Panc1 (cell line): ENCODE data around the gene USP44. TPM values are rescaled to one million over a fixed set of nuclear protein-coding genes. Genes with fewer than 3 reads are reported as not detected.

Experiments
- ATAC-seq: fragments of 200-7000 bp; cut with Tn5 transposase; 2 replicates; pipeline ENCODE4 v1.9.1; 2020; ENCODE audit warnings: mild to moderate bottlenecking, moderate library complexity
- BruUV-seq: library from RNA; stranded (reverse); fragments of 400-500 nt; replicated peaks from 2 replicates; lab custom pipeline; 2021; lab: Mats Ljungman, UMichigan
- CTCF ChIA-PET: fragments of 300-600 bp; sonication (Branson Sonifier 250); formaldehyde crosslinking; loops from one replicate; lab custom pipeline; 2022; ENCODE audit warnings: antibody characterized with exemption; lab: Charles Lee
- POLR2A ChIA-PET: fragments of 300-600 bp; sonication (Branson Sonifier 250); formaldehyde crosslinking; loops from one replicate; lab custom pipeline; 2022; ENCODE audit warnings: antibody characterized with exemption; lab: Charles Lee
- DNase-seq: peaks from one replicate; pipeline ENCODE4 v3.0.0-alpha.2; 2010; ENCODE audit warnings: low read depth, low spot score
- H3K27ac ChIP-seq: 2 replicates; pipeline ENCODE4 v1.5.1; 2011; ENCODE audit warnings: mild to moderate bottlenecking, low read length, inconsistent platforms
- H3K27me3 ChIP-seq: fragments of 200-500 bp; sonication (Bioruptor generic); 2 replicates; pipeline ENCODE4 v1.6.0; 2014; ENCODE audit warnings: low read length, inconsistent platforms; ENCODE audit not compliant: control insufficient read depth, insufficient read depth
- H3K36me3 ChIP-seq: fragments of 200-500 bp; sonication (Bioruptor generic); 2 replicates; pipeline ENCODE4 v1.5.1; 2014; ENCODE audit warnings: inconsistent platforms, mild to moderate bottlenecking, low read length, moderate library complexity; ENCODE audit not compliant: control insufficient read depth, insufficient read depth
- H3K4me1 ChIP-seq: 2 replicates; pipeline ENCODE4 v1.5.1; 2011; ENCODE audit warnings: inconsistent platforms, mild to moderate bottlenecking, low read length, moderate library complexity; ENCODE audit not compliant: control insufficient read depth, insufficient read depth
- H3K4me3 ChIP-seq, 2 experiments: 2 replicates each; pipeline ENCODE4 v1.5.1; 2011 to 2012; ENCODE audit warnings: low read depth in 2 of 2, low read length in 2 of 2, mild to moderate bottlenecking in 2 of 2, inconsistent platforms in 1 of 2, moderate library complexity in 1 of 2
- H3K9me3 ChIP-seq: fragments of 200-500 bp; sonication (Bioruptor generic); 2 replicates; pipeline ENCODE4 v1.5.1; 2014; ENCODE audit warnings: low read depth, mild to moderate bottlenecking, inconsistent platforms, low read length, moderate library complexity; ENCODE audit not compliant: control insufficient read depth, insufficient read depth
- CTCF ChIP-seq: fragments of 450-650 bp; IDR thresholded peaks from 2 replicates; pipeline ENCODE4 v1.5.1; 2017; ENCODE audit warnings: mild to moderate bottlenecking
- POLR2AphosphoS5 ChIP-seq: IDR thresholded peaks from 2 replicates; pipeline ENCODE4 v1.6.1; 2012; ENCODE audit warnings: mild to moderate bottlenecking, low read depth, low read length, moderate library complexity
- SIN3A ChIP-seq: IDR thresholded peaks from 2 replicates; pipeline ENCODE4 v1.6.1; 2012; ENCODE audit warnings: low read depth, mild to moderate bottlenecking, low read length, moderate library complexity, borderline replicate concordance; ENCODE audit not compliant: insufficient read depth
- TCF7L2 ChIP-seq: IDR thresholded peaks from 2 replicates; pipeline ENCODE4 v1.6.1; 2011; ENCODE audit warnings: mild to moderate bottlenecking, low read depth, low read length, inconsistent platforms
- in situ Hi-C: cut with HindIII; loops from 2 replicates; pipeline ENCODE4 v1.10.0; 2016; ENCODE audit warnings: low sequenced_read_pairs, low pct_unique_long_range_greater_than_20kb
- intact Hi-C: fragments of 100-400 bp; cut with micrococcal nuclease; formaldehyde crosslinking; loops from one replicate; pipeline ENCODE4 v1.10.0; 2022; ENCODE audit not compliant: unreplicated experiment
- total RNA-seq: library from RNA; stranded (reverse); gene quantifications from one replicate; pipeline ENCODE4 v1.2.1, GENCODE V29; 2021; ENCODE audit not compliant: unreplicated experiment
- TF ChIP-seq, protein P1 (sequence below), 2 experiments: IDR thresholded peaks; 2 replicates each; pipeline ENCODE4 v1.6.1; 2011 to 2012; ENCODE audit warnings: low read depth in 2 of 2, control low read depth in 1 of 2, low read length in 1 of 2, mild to moderate bottlenecking in 1 of 2, moderate library complexity in 1 of 2; ENCODE audit not compliant: insufficient read depth in 1 of 2

Gene USP44
- total RNA-seq, 1 experiment from 2014 or later, result 0.10 TPM

GRCh38 chr12:95551913-95552516 is 739 bp upstream of the USP44 start:
- in situ Hi-C loops, result no loop called here
- POLR2A ChIA-PET, result interaction anchor here (0.6 kb wide), 1 partner anchor 226 kb away, joined by 14 read pairs; no protein-coding TSS in a partner anchor
- Histone ChIP-seq H3K27ac (no peak overlapping the region), H3K4me3 (no peak overlapping the region), H3K27me3 (peaks cover 8% of the 10 kb centered on the region; the same call in 1 of the 2 replicates), H3K4me1 (no peaks in the 10 kb centered on the region), H3K9me3 (peaks cover 6% of the 10 kb centered on the region; the same call in 1 of the 2 replicates), H3K36me3 (no peaks in the 10 kb centered on the region)
- TF ChIP-seq, protein P1, sequence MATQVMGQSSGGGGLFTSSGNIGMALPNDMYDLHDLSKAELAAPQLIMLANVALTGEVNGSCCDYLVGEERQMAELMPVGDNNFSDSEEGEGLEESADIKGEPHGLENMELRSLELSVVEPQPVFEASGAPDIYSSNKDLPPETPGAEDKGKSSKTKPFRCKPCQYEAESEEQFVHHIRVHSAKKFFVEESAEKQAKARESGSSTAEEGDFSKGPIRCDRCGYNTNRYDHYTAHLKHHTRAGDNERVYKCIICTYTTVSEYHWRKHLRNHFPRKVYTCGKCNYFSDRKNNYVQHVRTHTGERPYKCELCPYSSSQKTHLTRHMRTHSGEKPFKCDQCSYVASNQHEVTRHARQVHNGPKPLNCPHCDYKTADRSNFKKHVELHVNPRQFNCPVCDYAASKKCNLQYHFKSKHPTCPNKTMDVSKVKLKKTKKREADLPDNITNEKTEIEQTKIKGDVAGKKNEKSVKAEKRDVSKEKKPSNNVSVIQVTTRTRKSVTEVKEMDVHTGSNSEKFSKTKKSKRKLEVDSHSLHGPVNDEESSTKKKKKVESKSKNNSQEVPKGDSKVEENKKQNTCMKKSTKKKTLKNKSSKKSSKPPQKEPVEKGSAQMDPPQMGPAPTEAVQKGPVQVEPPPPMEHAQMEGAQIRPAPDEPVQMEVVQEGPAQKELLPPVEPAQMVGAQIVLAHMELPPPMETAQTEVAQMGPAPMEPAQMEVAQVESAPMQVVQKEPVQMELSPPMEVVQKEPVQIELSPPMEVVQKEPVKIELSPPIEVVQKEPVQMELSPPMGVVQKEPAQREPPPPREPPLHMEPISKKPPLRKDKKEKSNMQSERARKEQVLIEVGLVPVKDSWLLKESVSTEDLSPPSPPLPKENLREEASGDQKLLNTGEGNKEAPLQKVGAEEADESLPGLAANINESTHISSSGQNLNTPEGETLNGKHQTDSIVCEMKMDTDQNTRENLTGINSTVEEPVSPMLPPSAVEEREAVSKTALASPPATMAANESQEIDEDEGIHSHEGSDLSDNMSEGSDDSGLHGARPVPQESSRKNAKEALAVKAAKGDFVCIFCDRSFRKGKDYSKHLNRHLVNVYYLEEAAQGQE (IDR thresholded peaks at IDR 0.05; ENCODE audit: insufficient read depth in 1 of 2, low read depth in 2 of 2, low read length in 1 of 2), result no peak
- TF ChIP-seq TCF7L2, result no peak
- no peak for TF ChIP-seq SIN3A
- no peak for TF ChIP-seq POLR2AphosphoS5
- TF ChIP-seq CTCF, result no peak
- CTCF ChIA-PET, result interaction anchor here (0.7 kb wide), 1 partner anchor 23 kb away, joined by 3 read pairs; no protein-coding TSS in a partner anchor
- no TSS peak for BruUV-seq
- DNase-seq, result no peak
- ATAC-seq, result no peak
- intact Hi-C loops, result no loop called here

- DNase-seq (no peak), ATAC-seq (no peak)
- Histone ChIP-seq H3K4me1 (no peaks in the 10 kb centered on the region), H3K9me3 (peaks cover 6% of the 10 kb centered on the region; the same call in 1 of the 2 replicates), H3K27me3 (peaks cover 12% of the 10 kb centered on the region; the same call in 1 of the 2 replicates), H3K4me3 (no peak overlapping the region), H3K27ac (no peak overlapping the region), H3K36me3 (no peaks in the 10 kb centered on the region)
- TF ChIP-seq CTCF (no peak), POLR2AphosphoS5 (no peak), TCF7L2 (no peak), SIN3A (no peak)
- TF ChIP-seq, protein P1 (IDR thresholded peaks at IDR 0.05; ENCODE audit: insufficient read depth in 1 of 2, low read depth in 2 of 2, low read length in 1 of 2), result no peak
- POLR2A ChIA-PET, result no interaction called here
- intact Hi-C loops, result no loop called here
- in situ Hi-C loops, result no loop called here
- no TSS peak for BruUV-seq
- CTCF ChIA-PET, result no interaction called here
Observed at GRCh38 chr12:95549392-95550084, 1.7 kb downstream of the USP44 start.
